Measurements from ENCODE around the gene RPS18. TPM values are rescaled to one million over a fixed set of nuclear protein-coding genes. Genes with fewer than 3 reads are reported as not detected.
A peak's percentile ranks its signal among the peaks of the same experiment; 100 is the strongest.

Gene RPS18
- total and polyA plus RNA-seq, 9 of the 15 experiments (the other 6 are each of a cell fraction or from before 2014, with no cell fraction given) = 5,023 to 17,516 (median 8,131) TPM

DNA sequence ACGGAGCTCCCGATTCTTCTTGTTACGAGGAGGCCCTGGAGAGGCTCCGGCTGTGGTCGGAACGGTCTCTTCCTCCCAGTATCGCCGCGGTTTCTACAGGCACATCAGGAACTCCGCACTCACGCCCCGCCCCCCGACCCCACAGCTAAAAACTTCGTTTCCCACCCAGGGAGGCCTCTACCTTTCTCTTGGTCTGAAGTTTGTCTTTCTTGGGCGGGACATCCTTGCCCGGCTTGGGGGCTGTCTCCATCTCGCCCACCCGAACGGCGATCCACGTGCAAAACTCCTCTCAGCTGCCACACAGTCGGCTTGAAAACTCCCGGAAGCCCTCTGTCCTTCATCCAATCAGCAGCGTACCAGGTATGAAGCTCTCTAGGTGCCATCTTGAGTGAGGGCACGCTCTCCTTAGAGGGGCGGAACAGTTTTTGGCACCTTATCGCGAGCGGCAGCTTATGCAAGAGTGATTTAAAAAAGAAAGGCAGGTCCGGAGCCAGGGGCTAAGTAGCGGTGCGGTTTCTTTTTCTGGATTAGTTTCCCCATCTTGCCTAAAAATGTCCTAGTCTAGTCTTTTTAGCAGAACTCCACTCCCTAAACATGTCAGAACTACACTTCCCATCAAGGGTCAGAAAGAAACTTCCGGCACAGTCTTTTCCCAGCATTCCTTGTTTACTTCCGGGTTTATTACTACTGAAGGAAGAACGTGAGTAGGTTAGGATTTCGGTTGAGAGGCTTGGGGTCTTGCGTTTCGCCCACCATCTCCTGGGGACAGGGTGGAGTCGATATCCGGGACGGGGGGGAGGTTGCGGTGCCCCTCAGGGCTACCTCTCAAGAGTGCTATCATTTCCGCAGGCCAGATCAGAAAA is 17.3 kb downstream of the RPS18 start, which contains the start of the genes PFDN6 and WDR46 (continued):
- TF ChIP-seq HMGN3 (IDR thresholded peaks at IDR 0.05; ENCODE audit: borderline replicate concordance, extremely low read depth, insufficient read length, low read depth, low read length) (no peak), ZNF655 (CRISPR knock-in tag; IDR thresholded peaks at IDR 0.05) (peak; percentile 72; the same call in 1 of the 2 replicates), NCOA2 (IDR thresholded peaks at IDR 0.05; ENCODE audit: partially characterized antibody in 2 of 2) (no peak), NFXL1 (CRISPR knock-in tag; IDR thresholded peaks at IDR 0.05) (no peak), HLTF (IDR thresholded peaks at IDR 0.05) (no peak), ESRRA (IDR thresholded peaks at IDR 0.05; ENCODE audit: borderline replicate concordance, low read depth) (no peak), CBFA2T2 (conservative IDR thresholded peaks at IDR 0.05) (no peak; the same call in 1 of the 2 replicates), MYBL2 (IDR thresholded peaks at IDR 0.05; ENCODE audit: low read depth) (no peak), MYBL2 (CRISPR knock-in tag; IDR thresholded peaks at IDR 0.05; ENCODE audit: borderline replicate concordance) (no peak), BMI1 (IDR thresholded peaks at IDR 0.05; ENCODE audit: low read length) (no peak), HOMEZ (CRISPR knock-in tag; IDR thresholded peaks at IDR 0.05) (no peak), SREBF1 (IDR thresholded peaks at IDR 0.05; ENCODE audit: borderline replicate concordance, low read depth, low read length) (no peak), SIRT6 (IDR thresholded peaks at IDR 0.05; ENCODE audit: low read depth, low read length) (no peak), SIN3B (IDR thresholded peaks at IDR 0.05; ENCODE audit: low read depth) (peak; percentile 83), NONO (IDR thresholded peaks at IDR 0.05; ENCODE audit: low read depth in 2 of 2, low read length in 1 of 2) (no peak)
- TF ChIP-seq, protein P1, sequence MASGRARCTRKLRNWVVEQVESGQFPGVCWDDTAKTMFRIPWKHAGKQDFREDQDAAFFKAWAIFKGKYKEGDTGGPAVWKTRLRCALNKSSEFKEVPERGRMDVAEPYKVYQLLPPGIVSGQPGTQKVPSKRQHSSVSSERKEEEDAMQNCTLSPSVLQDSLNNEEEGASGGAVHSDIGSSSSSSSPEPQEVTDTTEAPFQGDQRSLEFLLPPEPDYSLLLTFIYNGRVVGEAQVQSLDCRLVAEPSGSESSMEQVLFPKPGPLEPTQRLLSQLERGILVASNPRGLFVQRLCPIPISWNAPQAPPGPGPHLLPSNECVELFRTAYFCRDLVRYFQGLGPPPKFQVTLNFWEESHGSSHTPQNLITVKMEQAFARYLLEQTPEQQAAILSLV (tag; IDR thresholded peaks at IDR 0.05) = no peak
- TF ChIP-seq, protein P2, sequence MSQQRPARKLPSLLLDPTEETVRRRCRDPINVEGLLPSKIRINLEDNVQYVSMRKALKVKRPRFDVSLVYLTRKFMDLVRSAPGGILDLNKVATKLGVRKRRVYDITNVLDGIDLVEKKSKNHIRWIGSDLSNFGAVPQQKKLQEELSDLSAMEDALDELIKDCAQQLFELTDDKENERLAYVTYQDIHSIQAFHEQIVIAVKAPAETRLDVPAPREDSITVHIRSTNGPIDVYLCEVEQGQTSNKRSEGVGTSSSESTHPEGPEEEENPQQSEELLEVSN (IDR thresholded peaks at IDR 0.05; ENCODE audit: borderline replicate concordance in 1 of 2, extremely low read depth in 1 of 2, insufficient read depth in 1 of 2, insufficient read length in 1 of 2, low read depth in 1 of 2, low read length in 1 of 2, poor library complexity in 1 of 2, severe bottlenecking in 1 of 2) = peak in 1 of 2 experiments; percentile 13
- TF ChIP-seq, protein P3, sequence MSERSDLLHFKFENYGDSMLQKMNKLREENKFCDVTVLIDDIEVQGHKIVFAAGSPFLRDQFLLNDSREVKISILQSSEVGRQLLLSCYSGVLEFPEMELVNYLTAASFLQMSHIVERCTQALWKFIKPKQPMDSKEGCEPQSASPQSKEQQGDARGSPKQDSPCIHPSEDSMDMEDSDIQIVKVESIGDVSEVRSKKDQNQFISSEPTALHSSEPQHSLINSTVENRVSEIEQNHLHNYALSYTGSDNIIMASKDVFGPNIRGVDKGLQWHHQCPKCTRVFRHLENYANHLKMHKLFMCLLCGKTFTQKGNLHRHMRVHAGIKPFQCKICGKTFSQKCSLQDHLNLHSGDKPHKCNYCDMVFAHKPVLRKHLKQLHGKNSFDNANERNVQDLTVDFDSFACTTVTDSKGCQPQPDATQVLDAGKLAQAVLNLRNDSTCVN (CRISPR knock-in tag; IDR thresholded peaks at IDR 0.05) = no peak
- TF ChIP-seq, protein P4, sequence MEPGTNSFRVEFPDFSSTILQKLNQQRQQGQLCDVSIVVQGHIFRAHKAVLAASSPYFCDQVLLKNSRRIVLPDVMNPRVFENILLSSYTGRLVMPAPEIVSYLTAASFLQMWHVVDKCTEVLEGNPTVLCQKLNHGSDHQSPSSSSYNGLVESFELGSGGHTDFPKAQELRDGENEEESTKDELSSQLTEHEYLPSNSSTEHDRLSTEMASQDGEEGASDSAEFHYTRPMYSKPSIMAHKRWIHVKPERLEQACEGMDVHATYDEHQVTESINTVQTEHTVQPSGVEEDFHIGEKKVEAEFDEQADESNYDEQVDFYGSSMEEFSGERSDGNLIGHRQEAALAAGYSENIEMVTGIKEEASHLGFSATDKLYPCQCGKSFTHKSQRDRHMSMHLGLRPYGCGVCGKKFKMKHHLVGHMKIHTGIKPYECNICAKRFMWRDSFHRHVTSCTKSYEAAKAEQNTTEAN (CRISPR knock-in tag; IDR thresholded peaks at IDR 0.05) = no peak

Data from K562 (cell line).